NCI-H510A (cell line): ENCODE measurements around the gene CLK4.

Source experiments
- DNase-seq: peaks from one replicate; lab custom pipeline; 2025; lab: John Stamatoyannopoulos, UW

The CLK4 gene

DNA sequence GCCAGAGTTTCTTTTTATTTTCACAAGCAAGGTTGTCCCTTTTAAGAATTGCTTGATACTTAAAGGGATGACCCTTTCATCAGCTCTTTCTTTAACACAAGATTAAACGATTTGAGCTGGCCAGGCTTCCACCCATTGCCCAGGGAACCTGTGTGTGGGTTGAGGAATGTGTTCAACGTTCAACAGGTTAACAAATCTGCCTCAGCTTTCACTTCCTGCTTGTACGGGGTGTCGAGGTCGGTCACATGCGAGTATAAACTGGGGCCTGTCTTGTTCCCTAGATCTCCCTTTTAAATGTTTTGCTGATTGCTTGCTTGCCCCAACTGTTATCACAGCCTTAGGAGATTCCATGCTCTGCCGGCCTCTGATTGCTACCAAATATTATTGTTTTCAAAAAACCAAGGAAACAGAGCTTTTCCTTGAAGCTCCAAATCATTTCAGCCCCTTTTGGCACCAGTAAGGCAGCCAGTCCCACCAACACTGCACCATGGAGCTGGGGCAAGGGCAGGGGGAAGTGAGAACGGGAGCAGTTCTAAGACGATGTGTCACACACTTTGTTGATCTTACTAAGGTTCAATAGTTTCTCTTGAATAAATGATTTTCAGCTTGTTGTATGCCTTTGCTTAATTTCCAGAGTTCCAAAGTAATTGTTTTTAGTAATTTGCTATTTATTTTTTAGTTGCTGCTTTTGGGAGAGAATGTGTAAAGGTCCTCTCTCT lies 10.7 kb upstream of the CLK4 start:
- DNase-seq: no peak

DNA sequence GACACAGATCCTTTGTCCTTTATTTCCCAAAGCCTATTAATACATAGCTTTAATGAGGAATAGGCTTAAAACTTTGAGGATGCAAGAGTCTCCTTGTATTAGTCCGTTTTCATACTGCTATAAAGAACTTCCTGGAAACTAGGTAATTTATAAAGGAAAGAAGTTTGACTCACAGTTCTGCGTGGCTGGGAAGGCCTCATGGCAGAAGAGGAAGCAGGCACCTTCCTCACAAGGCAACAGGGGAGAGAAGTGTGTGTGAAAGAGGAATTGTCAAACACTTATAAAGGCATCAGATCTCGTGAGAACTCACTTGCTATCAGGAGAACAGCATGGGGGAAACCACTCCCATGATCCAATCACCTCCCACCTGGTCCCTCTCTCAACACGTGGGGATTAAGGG lies 5.4 kb upstream of the CLK4 start:
- no peak for DNase-seq

DNA sequence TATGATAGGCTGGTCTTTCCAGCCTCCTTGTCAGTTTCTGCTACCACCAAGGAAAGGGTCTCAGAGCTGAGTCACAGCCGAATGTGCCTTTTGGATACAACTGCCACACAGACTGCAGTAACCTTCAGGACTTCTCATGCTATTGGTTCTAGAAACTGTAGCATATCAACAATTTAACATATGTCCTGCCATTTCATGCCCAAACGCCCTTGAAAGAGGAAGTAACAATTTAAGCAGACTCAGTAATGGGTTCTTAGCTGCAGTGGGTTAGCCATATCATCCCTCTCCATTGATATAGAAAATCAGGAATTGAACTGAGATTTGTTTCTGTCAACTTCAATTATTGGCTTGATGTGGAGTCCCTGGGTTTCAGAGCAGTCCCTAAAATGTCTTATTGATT lies 4.1 kb upstream of the CLK4 start:
- DNase-seq: no peak

DNA sequence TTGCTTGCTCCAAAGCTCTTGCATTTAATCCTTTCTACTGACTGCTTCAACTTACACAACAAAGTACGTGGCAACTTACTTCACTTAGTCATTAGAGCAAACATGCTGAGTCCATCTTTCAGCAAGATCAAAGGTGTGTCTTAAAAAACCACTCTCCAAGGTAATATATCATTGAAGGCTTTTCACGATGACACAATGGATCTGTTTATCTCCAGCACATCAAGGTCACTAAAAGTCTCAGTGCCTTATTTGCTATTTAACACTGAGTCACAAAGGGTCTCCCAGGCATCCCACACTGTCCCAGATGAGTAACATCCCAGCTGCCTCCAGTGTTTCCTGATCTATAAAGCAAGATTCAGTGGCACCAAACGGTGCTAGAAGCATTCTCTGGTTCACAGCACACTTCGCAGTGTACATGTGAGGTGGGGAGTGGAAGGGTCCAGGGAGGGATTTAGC lies 3.7 kb upstream of the CLK4 start:
- no peak for DNase-seq

DNA sequence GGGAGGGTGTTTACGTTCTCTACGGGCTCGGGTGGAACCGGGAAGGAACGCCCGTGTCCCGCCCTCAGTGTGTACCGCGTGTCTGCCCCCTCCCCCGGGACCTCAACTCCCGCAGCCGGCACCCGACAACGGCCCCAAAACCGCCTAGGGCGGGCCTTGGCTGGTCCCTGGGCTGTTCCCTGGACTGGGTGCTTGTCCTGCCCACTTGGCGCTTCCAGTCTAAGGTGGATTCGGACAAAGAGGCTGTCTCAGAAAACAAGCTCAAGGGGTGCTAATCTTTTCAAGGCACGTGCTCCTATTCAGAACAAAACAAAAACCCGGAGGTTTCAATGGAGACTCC lies 379 bp upstream of the CLK4 start:
- no peak for DNase-seq

DNA sequence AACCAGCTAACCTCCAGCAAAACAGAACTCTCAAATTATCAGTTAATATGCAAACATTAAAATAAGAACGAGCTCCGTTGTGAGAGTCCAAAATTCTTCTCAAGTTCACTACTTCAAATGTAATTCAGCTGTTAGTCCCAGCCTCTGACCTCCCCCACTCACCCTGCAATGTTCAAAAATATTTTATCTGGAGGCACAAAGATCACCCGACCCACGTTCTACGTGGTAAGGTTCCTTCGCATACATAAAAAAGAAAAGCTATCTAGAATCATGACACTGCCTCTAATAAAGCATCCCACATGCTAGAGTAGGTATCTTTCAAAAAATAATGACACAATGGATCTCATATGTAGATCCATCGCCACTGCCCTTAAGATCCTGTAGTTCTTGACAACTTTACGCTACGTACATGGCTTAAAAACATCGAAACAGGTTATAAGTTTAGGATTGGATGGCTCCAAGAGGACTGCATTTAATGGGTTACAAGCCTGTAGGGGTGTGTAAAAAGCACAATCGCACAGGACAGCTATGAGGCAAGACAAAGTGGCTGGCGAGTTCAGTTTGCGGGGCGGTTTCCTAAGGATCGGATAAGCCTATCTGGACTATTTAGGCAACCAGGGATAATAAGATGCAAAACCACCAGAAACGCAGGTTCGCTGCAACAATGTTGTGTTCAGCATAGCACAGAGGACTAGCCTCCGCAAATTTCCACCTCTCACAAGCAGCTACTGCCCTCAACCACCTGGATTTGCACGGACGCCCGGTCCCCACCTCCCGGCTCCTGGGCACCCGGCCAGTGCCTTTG lies 969 bp downstream of the CLK4 start:
- DNase-seq: no peak

DNA sequence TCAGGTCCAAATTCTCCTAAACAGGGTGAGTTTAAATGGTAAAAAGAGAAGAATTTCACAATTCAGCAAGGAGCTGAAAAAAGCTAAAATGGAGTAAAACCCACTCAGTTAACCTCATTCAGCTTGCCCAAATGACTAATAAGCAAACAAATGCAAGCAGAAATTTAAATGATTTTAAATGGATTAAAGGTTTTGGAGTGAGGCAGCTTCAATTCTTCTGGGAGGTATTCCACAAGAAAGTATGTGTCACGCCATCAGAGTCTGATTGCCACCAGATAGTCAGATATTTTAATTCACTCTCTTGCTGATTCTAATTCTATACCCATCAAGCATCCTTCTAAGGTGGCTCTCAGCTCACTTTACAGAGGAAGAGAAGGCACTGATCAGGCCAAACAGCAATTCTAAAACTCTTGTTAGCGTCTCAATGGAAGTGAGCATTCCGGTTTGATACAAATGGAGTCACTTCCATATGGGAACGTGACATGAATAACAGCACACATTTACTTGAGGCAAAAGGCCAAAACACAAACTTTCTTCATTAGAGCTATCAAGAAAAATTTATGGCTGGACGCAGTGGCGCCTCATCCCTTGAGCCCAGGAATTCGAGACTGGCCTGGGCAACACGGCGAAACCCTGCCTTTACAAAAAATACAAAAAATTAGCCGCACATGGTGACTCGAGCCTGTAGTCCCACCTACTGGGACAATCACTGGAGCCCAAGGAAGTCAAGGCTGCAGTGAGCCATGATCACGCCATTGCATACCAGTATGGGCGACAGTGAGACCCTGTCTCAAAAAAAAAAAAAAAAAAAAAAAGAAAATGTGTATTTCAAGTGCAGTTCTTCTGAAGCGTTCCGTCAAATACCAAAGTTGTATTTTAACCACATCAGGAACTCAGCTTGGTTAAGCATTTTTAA lies 2.0 kb downstream of the CLK4 start:
- DNase-seq: no peak

DNA sequence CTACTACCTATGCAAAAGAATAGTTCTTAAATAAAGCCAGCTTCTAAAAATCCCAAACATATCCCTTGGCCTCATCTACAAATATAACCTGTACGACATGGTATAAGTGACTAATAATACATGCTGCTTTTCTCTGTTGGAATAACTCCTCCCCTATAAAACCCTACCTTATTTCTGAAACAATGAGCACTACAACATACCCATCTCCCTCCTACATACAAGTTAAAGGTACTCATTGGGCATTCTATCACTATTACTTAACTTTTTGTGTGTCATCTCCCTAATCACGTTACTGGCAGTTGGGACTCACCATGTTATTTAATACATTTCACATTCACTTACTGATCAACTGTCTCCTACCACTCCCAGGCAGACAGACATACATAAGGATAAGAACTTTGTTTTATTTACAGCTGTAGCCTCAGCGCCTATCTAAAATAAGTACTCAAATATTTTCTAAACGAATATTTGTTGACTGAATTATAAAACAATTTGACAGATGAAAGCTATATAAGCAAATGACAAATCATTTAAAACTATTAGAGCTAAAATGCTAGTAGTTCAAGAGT lies 4.1 kb downstream of the CLK4 start:
- DNase-seq: no peak

DNA sequence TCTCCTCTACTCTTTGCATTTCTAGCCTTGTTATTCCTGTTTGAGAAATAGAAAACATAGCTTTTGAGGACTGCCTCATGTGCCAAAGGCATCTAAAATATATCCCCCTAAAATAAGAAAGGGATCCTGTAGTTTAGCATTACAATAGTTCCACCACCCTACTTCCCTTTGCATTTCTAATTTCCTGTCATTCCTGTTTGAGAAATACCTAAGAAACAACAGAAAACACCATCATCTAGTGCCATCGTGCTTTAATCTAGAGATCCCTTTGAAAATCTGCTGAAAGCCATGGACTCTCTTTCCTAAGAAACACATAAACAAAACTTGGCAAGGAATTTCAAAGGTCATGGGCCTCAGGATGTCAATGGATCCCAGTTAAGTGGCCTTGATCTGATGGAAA lies 7.5 kb downstream of the CLK4 start:
- DNase-seq: no peak

DNA sequence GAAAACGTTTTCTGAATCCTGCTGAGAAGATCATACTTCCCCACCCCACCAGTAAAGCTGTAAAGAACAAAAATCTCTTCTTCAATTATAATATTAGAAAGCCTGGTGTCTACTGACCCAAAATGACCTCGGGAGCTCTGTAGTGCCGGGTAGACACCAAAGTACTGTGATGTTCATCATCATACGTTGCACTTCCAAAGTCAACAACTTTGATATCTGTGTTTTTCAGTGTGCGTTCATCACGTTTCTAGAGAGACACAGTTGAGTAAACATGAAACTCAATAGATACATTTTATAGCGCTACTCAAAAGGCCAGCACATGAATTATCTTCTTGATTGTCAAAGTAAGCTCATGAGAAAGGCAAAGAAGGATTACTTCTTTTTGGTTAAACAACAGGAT lies 14.6 kb downstream of the CLK4 start:
- no peak for DNase-seq

DNA sequence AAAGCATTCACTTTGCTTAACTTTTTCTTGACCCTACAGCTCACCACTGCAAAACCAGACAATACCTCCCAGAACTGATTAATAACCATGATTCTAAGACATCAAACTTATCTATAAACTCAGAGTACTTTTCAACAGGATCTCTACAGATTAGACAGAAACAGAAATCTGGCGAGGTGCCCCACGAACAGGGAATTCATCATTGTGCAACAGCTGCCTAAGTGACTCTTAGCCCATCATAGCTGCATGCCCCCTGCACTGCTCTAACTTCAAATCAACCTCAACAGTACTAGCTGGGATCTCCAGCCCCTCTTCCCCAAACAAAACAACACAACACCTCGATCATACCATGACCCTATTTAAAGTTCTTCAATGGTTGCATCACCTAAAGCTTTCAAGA lies 20.6 kb downstream of the CLK4 start:
- no peak for DNase-seq

DNA sequence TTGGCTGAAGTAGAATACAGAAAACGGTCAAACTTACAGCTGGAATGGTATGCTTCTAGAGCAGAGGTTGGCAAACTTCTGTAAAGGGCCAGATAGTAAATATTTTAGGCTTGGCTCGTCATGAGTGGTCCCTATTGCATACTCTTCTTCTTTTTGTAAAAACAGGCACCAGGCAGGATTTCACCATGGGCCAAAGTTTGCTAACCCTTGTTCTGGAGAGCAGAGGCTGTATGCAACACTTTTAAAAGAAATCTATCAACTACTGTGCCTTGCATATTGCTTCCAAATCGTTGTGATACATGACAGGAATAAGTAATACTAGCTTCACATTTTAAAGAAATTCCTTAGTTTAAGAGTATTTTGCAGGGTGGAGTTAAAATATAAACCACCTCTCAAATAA lies 21.1 kb downstream of the CLK4 start:
- no peak for DNase-seq

DNA sequence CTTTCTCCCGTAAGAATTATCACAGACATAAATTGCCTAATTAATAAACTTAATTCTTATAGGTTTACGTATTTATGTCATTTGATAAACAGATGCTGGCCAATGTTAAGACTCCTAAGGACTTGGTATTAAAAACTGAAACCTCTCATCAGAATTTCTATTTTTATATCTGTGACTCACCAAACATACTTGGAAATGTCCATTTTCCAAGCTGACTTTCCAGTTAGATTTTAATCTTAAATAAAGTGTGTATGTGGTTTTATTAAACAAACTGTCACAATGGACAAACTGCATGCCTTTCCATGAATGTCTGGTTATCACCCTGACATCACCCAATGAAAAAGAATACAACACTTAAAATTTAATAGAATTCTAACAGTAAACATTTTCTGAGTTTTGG lies 24.1 kb downstream of the CLK4 start:
- DNase-seq: no peak

DNA sequence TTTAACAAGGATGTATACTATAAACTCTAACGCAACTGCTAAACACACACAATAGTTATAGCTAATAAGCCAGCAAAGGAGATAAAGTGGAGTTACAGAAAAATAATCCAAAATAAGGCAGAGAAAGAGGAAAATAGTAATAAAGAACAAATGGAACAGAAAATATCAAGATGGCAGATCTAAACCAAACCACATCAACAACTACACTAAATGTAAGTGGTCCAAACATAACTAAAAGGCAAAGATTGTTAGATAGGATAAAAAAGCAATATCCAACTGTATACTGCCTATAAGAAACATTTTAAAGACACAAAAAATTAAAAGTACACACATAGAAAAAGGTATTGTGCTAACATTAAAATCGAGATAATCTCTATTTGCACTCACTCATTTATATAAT lies 31.1 kb downstream of the CLK4 start:
- no peak for DNase-seq

DNA sequence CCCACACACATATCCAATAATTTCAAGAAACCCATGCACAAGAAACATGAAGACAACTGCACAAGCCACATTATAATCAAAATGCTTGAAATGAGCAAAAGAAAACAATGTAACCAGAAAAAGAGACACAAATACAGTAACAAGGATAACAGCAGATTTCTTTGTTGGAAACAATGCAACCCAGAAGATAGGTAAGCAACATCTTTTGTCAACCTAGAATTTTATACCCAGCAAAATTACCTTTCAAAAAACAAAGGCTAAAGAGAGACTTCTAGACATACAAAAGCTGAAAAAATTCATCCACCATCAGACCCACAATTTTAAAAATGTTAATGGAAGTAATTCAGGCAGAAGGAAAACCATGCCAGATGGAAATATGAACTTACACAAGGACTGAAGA lies 31.7 kb downstream of the CLK4 start:
- no peak for DNase-seq

DNA sequence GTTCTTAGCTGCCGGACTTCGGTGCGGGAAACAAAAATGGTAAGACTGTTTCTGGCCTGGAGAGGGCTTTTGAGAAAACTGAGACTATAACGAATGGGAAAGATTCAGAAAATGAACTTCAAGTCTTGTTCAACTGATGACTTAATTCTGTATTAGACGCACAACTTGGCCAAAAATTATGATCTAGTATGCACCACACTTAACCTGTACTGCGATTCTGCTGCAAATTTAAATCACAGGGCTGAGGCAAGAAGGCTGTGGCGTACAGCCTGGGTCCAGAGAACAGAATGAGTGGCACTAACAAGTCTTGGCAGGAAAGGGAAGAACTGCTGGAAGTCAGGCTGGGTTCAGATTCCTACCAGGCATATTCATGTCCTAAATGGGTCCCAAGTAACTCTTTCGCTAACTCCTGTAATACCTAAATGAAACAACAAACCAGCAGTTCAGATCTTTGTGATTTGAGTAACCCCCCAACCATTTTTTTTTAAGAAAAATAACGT lies 35.9 kb downstream of the CLK4 start:
- DNase-seq: no peak

DNA sequence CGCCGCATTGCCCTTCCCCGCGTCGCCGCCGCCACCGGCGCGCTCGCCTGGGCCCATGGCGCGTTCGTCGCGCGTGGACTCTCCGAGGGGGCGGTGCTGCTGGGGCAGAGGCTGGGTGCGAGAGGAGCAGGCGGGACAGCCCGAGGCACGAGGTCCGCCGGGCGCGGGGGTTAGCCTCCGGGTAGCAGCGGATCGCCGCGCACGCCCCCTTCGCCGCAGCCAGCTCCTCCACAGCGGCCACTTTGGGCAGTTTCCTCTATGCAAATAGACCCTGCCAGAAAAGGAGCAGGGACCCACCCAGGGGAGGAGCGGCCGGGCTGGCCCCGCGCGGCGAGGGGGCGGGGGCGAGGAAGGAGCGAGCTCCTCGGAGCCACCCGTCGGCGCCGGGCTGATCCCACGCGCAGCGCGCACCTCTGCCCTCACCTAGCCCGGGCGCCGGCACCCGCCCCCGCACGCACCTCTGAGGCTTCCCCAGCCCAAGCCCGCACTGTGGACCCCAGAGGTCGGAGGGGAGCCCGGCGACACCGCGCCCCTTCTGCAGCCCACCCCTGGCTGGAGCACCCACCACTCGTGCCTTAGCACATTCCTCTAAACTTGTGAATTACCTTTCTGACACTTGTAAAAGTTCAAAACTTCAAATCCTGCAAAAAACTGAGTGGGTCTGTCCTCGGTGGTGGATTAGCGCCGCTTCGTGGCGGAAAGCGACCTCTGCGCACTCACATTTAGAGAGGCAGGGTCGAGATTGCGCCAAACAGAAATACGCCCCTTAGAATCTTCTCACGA lies 36.5 kb downstream of the CLK4 start, which contains the start of gene COL23A1:
Gene COL23A1, minus strand, starts transcription at position 253 of the 783 bp plus-strand sequence.
- no peak for DNase-seq

DNA sequence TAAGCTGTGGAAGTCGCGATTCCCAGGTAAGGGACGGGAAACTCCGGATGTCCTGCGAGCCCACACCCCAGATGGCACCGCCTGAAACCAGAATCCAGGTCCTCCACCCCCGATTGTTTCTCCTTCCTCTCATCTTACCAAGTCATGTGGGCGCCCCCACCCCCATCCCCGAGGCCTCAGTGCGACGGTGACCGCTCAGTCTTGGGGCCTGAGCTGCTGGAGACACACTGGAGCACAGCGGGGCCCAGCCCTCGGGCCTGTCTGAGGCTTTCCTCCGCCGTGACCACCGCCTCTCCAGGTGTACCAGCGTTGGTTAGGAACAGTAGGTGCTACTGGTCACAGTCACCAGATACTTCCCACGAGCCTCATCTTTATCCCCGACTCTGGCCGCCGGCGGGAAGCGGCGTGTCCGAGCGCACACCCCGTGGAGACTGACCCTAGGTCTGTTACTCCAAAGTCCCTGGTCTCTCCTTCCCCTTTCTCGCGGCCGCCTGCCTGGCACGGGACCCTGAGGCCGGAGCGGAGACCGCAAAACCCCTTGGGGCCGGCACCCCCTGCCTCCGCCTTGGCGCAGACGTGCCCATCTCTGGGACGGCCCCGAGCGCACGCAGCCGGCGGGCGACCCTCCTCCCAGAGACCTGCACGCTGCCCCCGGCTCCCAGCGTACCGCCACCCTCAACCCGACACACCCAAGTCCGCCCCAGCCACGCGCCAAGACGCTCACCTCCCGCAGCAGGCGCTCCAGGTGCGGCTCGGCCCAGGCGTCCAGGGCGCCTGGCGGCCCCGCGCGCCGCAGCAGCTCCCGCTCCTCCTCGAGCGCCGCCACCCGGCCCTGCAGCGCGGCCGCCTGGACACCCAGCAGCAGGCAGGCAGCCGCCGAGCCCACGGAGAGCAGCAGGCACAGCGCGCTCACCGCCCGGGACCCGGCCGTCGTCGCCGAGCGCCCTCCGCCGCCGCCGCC lies 37.4 kb downstream of the CLK4 start:
- DNase-seq: no peak

DNA sequence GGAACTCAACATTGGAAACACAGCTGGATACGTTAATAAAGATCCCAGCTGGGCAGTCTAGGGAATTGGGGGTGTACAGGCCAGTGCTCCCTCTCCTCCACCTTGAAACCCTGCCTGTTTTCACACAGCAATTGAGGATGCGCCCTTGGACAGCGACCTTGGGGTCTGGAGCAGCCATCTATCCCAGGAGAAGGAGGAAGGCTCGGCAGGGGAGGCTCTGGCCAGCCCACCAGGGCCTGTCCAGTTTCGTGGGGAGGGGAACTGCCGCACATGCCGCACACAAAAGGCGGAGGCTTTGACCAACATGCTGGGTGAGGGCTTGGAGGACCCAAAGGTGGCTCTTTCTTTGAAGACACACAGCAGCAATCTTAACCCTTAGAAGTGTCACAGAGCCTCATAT lies 38.1 kb downstream of the CLK4 start:
- DNase-seq: no peak
